NB4 (cell line): ENCODE results near the gene NCAM1.

ENCODE experiments used
- MYC ChIP-seq: IDR thresholded peaks from 2 replicates; pipeline ENCODE4 v1.6.1; 2011; ENCODE audit warnings: low read depth, low read length
- POLR2A ChIP-seq: IDR thresholded peaks from 2 replicates; pipeline ENCODE4 v1.6.1; 2011; ENCODE audit warnings: mild to moderate bottlenecking; ENCODE audit not compliant: insufficient read length; ENCODE audit errors: extremely low read depth
- TF ChIP-seq, protein P1 (sequence below): IDR thresholded peaks from one replicate; pipeline ENCODE4 v1.5.1; 2012; ENCODE audit warnings: low read depth, low read length

DNA sequence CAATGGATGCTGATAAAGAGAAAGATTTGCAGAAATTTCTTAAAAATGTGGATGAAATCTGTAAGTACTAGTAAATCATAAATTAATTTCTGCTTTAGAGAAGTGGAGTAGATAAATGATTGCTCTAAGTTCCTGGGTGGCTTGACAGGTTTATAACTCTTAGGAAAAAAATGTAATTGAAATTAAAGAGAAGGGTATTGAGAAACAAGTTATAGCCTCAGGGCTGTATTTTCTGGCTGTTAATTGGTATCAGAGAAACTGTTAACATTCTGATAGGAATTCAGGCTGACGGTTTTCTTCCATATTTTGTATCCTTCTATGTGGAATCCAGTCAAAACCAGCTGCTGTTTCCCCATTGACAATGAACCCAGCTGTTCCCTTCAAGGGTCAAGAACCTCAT, 355.0 kb downstream of the NCAM1 start:
- TF ChIP-seq, protein P1, sequence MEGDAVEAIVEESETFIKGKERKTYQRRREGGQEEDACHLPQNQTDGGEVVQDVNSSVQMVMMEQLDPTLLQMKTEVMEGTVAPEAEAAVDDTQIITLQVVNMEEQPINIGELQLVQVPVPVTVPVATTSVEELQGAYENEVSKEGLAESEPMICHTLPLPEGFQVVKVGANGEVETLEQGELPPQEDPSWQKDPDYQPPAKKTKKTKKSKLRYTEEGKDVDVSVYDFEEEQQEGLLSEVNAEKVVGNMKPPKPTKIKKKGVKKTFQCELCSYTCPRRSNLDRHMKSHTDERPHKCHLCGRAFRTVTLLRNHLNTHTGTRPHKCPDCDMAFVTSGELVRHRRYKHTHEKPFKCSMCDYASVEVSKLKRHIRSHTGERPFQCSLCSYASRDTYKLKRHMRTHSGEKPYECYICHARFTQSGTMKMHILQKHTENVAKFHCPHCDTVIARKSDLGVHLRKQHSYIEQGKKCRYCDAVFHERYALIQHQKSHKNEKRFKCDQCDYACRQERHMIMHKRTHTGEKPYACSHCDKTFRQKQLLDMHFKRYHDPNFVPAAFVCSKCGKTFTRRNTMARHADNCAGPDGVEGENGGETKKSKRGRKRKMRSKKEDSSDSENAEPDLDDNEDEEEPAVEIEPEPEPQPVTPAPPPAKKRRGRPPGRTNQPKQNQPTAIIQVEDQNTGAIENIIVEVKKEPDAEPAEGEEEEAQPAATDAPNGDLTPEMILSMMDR, result no peak
- TF ChIP-seq MYC (no peak), POLR2A (no peak)
